Activated CD4-positive, alpha-beta T cell treated with anti-CD3 and anti-CD28 coated beads for 4 hours (primary cell): ENCODE measurements around the gene FIBCD1.
"Not testable (repeated sequence)": the region's sequence is repeated elsewhere in the genome, so short reads cannot be mapped to it uniquely, and the experiment has no call there.

Source experiments
- DNase-seq, 2 donors: peaks; one replicate each; pipeline ENCODE4 v3.0.0-alpha.2; 2020

Gene FIBCD1

DNA sequence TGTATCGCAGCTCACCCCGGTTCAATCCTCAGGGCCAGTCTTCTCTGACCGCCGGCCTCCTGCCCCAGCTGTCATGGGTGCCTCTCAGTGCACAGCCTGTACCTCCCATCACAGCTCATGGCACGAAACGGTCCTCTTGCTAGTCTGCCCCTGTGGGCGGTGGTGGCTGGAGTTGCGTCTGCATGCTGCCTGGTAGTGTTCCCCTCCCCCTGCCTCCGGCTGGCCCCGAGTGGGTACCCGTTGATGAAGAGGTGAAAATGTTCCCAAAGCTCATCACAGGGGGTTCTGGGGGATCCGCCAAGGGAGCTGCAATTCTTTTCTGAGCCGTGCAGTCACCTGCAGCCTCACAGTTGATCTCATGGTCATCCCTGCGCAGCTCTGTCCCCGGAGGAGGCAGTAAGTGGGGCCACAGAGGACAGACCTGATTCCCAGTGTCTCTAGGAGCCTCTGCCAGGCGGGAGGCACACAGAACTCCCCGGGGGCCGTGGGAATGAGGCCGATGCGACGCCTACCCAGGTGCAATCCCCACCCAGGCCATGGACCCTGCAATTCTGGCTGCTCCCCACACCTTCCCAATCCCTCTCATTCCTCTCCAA, 34.7 kb upstream of the FIBCD1 start:
- DNase-seq = no peak

GRCh38 chr9:130972957-130973685, 34.1 kb upstream of the FIBCD1 start:
- no peak for DNase-seq

GRCh38 chr9:130972277-130972956, 33.4 kb upstream of the FIBCD1 start:
- no peak for DNase-seq

DNA sequence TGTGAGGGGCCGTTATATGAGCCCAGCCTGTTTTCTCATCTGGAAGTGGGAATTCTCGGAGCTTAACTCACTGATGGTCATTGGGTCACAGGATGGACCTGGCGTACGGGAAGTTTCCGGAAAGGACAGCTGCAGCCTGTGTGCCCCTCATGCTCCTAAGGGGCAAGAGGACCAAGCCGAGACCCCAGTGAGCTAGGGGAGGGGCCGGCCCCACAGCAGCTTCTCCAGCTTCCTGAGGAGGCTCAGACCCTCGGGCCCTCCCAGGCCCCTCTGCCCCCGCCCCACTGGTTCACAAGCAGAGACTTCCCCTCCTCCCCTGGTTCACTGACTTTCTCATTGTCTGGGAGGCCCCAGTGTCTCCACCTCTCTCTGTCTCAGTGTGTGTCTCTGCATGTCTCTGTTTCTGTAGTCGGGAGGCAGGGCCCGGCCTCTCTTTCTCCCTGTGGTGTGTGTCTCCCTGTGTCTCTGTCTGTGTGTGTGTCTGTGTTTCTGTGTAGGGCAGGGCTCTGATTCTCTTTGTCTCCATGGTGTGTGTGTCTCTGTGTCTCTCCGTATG, 32.3 kb upstream of the FIBCD1 start:
- no peak for DNase-seq

DNA sequence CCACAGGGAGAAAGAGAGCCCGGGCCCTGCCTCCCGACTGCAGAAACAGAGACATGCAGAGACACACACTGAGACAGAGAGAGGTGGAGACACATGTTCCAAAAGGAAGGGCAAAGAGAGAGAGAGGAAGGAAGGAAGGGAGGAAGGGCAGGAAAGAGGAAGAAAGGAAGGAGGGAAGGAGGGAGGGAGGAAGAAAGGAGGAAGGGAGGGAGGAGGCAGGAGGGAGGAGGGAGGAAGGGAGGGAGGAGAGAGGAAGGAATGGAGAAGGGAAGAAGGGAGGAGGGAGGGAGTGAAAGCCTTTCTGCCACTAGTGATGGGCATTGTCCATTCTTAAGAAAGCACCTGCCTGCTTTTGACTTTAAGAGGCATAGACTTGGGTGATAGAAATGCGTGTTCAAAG, 31.8 kb upstream of the FIBCD1 start:
- DNase-seq = no peak

- DNase-seq = no peak
Measured at GRCh38 chr9:130970052-130970451, 31.0 kb upstream of the FIBCD1 start.

- no peak for DNase-seq
Measured at GRCh38 chr9:130965680-130966079, 26.6 kb upstream of the FIBCD1 start.

DNA sequence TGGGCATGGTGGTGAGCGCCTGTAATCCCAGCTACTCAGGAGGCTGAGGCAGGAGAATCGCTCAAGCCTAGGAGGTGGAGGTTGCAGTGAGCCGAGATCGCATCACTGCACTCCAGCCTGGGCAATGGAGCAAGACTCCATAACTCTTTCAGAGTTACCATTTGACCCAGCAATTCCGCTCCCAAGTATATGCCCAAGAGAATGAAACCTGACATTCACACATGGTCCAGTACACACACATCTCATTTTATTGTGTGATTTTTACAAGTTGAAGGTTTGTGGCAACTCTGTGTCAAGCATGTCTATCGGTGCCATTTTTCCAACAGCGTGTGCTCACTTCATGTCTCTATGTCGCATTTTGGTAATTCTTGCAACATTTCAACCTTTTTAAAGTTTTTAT, 24.9 kb upstream of the FIBCD1 start:
- no peak for DNase-seq

DNA sequence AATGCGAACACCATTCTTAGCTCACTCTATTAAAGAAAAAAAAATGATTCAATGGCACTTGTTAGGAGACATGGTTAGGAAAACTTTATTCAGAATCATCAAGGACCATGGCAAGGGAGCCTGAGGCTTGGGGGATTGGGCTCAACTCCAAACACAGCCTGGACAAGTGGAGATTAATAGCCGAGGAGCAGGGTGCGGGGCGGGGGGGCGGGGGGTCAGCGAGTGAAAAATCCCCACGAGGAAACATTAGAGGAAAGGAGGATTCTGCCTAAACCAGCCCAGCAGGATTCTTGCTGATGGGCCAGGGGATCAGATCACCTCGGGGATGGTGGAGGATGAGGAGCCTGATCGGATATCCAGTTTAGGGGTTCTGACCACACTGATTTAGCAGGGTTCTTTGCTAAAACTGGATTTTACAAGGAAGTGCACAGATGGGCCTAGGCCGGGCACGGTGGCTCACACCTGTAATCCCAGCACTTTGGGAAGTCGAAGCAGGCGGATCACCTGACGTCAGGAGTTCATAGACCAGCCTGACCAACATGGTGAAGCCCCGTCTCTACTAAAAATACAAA, 24.4 kb upstream of the FIBCD1 start:
- DNase-seq = no peak

GRCh38 chr9:130962418-130963316, 23.6 kb upstream of the FIBCD1 start:
- DNase-seq = no peak

DNA sequence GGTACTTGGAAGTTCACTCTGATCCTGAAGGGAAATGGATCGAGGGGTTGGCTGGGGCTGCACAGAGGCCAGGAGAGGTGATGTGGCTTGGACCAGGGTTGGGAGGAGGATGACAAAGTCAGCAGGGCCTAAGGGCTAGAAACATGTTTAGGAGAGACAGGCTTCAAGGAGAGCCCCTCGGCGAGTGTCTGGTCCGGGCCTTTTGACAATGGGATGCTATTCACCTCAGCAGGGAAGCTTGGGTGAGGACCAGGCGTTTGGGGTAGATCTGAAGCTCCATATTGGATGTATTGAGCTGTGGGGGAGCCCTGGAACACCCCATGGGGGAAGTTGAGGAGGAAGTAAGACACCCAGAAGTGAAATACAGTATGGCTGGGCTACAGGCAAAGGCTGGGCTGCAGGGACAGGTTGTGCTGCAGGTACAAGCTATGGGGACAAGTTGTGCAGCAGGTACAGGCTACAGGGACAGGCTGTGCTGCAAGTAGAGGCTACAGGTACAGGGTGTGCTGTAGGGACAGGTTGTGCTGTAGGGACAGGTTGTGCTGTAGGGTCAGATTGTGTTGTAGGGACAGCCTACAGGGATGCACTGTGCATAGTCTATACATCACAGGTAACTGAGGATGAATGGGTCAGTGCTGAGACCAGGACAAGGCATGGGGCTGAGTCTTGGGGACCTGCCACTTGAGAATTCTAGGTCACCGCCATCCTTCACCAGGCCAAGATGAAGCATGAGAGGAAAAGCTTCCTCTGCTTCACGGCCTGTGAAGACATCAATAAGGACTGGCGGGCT, 22.7 kb upstream of the FIBCD1 start:
- DNase-seq = no peak

GRCh38 chr9:130960522-130961378, 21.7 kb upstream of the FIBCD1 start:
- no peak for DNase-seq

DNA sequence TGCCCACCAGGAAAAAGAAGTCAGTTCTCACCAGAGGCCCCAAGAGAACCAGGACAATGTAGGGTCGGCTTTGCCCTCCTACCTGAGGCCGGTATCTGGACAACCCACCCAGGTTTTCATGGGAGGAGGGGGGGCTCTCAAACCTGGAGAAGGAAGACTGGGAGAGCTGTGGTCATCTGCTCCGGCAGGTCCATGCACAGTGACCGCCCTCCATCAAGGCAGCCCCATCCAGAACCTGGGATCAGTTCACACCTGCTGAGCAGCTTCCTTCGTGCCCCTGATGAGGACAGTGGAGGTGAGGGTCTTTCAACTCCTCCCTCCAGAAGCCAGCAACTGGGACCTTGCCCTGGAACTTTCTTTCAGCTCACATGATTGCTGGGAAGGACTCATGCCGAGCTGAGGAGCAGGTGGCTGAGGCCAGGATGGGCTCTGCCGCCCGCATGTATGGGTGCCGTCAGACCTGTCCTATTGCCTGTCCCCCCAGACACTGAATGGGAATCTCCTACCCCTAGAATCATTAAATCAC, 20.8 kb upstream of the FIBCD1 start:
- no peak for DNase-seq

DNA sequence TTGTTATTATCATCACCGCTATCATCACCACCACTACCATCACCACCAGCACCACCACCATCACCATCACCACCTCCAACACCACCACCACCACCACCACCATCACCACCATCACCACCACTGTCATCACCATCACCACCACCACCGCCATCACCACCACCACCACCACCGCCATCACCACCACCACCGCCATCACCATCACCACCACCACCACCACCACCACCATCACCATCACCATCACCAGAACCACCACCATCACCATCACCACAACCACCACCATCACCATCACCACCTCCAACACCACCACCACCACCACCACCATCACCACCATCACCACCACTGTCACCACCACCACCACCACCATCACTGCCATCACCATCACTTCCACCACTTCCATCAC, 19.5 kb upstream of the FIBCD1 start:
- not testable (repeated sequence) for DNase-seq

- DNase-seq = no peak
Measured at GRCh38 chr9:130957451-130958203, 18.6 kb upstream of the FIBCD1 start.

- no peak for DNase-seq
Measured at GRCh38 chr9:130956636-130957450, 17.8 kb upstream of the FIBCD1 start.

GRCh38 chr9:130955947-130956621, 17.0 kb upstream of the FIBCD1 start:
- no peak for DNase-seq

- DNase-seq = not testable (repeated sequence)
Measured at GRCh38 chr9:130954925-130955324, 15.9 kb upstream of the FIBCD1 start.
